SKM-1 treated with dmso at 0.1 percent for 144 hours (cell line): ENCODE results near the gene CD70.
"Not testable (repeated sequence)": the region's sequence is repeated elsewhere in the genome, so short reads cannot be mapped to it uniquely, and the experiment has no call there.

Source experiments
- DNase-seq: peaks from one replicate; lab custom pipeline; 2025; ENCODE audit not compliant: unreplicated experiment; lab: John Stamatoyannopoulos, UW

The CD70 gene, protein sequence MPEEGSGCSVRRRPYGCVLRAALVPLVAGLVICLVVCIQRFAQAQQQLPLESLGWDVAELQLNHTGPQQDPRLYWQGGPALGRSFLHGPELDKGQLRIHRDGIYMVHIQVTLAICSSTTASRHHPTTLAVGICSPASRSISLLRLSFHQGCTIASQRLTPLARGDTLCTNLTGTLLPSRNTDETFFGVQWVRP

GRCh38 chr19:6590827-6591319 lies at the start of gene CD70:
Gene CD70 (minus strand): TSS chr19:6591150. CDS start chr19:6591002, 148 bp downstream.
- DNase-seq: peak; percentile 83

GRCh38 chr19:6640333-6640732 lies 49.4 kb upstream of the CD70 start:
- not testable (repeated sequence) for DNase-seq

DNA sequence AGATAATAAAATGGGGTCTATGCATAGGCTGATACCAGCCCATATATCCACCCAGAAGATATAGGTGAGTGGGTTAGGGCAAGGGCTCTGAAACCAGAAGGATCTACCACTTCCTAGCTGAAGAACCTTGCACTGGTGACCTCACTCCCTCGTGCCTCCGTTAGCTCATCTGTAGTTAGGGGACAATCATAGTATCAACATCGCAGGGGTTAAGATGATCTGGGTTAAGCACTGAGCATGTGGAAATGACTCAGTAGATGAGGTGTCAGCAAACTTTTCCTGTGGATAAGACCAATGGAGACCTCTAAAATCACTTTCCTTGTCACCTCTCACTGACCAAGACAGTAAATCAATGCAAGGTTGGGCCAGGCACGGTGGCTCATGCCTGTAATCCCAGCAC lies 48.5 kb upstream of the CD70 start:
- DNase-seq: no peak

DNA sequence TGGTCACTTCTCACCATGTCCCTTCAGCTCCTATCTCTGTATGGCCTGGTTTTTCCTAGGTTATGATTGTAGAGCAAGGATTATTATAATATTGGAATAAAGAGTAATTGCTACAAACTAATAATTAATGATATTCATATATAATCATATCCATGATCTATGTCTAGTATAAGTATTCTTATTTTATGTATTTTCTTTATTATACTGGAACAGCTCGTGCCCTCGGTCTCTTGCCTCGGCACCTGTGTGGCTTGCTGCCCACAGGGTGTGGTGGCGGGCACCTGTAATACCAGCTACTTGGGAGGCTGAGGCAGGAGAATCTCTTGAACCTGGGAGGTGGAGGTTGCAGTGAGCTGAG lies 42.5 kb upstream of the CD70 start:
- not testable (repeated sequence) for DNase-seq

DNA sequence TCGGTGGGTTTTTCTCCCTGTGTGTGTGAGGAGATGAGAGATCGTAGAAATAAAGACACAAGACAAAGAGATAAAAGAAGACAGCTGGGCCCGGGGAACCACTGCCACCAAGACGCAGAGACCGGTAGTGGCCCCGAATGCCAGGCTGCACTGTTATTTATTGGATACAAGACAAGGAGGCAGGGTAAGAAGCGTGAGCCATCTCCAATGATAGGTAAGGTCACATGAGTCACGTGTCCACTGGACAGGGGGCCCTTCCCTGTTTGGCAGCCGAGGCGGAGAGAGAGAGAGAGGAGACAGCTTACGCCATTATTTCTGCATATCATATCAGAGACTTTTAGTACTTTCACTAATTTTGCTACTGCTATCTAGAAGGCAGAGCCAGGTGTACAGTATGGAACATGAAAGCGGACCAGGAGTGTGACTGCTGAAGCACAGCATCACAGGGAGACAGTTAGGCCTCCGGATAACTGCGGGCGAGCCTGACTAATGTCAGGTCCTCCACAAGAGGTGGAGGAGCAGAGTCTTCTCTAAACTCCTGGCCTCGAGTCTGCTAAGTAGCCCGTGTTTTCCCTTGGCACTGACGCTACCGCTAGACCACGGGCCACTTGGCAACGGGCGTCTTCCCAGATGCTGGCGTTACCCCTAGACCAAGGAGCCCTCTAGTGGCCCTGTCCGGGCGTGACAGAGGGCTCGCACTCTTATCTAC lies 42.0 kb upstream of the CD70 start:
- DNase-seq: peak; percentile 55

GRCh38 chr19:6632002-6632621 lies 41.2 kb upstream of the CD70 start:
- peak; percentile 77 for DNase-seq

- DNase-seq: no peak
Measured at GRCh38 chr19:6626764-6627163, 35.8 kb upstream of the CD70 start.

- no peak for DNase-seq
Measured at GRCh38 chr19:6617374-6617773, 26.4 kb upstream of the CD70 start.

GRCh38 chr19:6616011-6616410 lies 25.1 kb upstream of the CD70 start:
- DNase-seq: no peak

DNA sequence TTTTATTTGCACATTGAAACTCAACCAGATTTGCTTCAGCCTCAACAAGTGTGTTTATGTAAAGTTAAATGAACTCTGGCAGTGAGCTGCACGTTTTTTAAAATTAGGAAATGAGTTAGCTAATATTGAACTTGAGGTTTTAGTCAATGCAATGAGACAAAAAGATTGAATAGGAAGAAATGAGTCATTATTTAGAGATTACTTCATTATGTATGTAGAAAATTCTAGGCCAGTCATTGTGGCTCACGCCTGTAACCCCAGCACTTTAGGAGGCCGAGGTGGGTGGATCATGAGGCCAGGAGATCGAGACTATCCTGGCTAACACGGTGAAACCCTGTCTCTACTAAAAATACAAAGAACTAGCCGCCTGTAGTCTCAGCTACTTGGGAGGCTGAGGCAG lies 22.8 kb upstream of the CD70 start:
- DNase-seq: no peak

DNA sequence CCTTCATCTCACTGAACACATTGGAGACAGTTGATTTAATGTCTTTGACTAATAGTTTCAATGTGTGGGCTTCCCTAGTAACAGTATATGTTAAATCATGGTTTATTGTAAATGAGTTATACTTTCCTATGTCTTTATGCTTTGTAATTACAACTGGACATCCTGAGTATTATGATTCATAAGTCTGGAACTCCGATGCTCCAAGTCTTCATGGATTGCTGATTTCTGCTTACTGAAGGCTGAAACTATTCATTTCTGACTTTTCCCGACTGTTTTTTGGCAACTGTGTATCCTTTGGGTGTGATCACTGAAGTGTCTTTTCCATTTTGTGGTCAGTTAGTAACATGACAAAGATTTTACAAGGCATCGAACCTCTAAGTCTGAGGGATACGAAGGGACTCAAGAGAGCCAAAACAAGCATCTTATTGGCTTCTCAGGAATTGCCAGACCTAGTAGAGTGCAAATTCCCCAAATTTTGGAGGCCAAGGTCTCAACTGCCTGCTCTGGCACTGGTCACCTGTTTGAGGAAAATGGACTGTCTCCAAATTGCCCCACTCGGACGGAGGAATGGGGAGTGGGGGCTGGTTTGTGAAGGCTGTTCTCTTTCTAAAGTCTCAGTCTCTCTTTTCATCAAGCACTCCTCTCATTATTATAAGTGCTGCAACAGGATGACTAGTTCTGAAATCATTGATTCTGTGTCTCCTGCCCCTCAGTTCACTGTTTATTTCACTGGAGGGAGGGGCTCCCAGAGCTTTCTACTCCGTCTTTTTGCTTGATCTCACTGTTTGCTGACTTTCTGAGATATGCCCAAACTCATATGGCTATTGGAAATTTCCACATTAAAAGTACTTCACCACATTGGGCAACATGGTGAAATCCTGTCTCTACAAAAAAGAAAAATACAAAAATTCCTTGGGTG lies 20.2 kb upstream of the CD70 start:
- no peak for DNase-seq

DNA sequence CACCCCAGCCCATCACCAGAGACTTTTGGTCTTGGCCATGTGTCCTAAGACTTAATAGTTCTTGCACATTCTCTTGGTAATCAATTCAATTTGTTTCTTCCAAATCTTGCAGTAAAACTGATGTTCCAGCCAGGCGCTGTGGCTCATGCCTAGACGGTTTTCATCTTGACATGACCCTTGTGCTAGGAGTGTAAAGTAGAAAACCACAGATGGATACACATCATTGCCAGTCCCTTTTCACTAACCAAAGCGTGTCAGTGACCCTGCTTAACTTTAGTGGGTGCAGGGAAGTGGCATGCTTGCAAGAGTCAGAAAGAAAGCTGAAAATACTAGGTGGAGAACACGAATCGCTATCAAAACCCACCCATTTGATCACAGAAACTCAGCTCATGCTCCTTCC lies 18.0 kb upstream of the CD70 start:
- no peak for DNase-seq

DNA sequence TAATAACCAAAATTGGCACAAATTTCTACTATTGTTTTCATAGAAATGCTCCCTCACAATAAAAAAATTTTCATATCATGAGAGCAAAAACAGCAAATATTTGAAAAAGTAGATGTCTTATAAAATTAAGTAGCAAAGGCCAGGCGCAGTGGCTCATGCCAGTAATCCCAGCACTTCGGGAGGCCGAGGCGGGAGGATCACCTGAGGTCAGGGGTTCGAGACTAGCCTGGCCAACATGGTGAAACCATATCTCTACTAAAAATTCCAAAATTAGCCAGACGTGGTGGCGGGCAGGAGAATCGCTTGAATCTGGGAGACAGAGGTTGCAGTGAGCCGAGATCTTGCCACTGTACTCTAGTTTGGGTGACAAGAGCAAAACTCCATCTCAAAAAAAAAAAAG lies 17.2 kb upstream of the CD70 start:
- not testable (repeated sequence) for DNase-seq

DNA sequence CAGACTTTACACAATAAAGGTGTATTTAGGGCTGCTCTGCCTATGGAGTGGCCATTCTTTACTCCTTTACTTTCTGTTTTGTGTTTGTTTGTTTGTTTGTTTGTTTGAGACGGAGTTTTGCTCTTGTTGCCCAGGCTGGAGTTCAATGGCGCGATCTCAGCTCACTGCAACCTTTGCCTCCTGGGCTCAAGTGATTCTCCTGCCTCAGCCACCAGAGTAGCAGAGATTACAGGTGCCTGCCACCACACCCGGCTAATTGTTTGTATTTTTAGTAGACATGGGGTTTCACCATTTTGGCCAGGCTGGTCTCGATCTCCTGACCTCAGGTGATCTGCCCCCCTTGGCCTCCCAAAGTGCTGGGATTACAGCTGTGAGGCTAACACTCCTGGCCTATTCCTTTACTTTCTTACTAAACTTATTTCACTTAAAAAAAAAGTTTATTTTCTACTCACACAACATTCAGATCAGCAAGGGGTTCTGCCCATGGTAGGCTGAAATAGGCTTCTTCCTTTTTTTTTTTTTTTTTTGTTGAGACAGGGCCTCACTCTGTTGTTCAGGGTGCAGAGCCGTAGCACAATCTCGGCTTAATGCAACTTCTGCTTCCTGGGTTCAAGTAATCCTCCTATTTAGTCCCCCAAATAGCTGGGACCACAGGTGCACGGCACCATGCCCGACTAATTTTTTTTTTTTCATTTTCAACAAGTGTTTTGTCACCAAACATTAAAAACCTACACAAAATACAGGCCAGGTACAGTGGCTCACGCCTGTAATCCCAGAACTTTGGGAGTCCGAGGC lies 15.5 kb upstream of the CD70 start:
- DNase-seq: not testable (repeated sequence)

GRCh38 chr19:6604906-6605305 lies 14.0 kb upstream of the CD70 start:
- no peak for DNase-seq

DNA sequence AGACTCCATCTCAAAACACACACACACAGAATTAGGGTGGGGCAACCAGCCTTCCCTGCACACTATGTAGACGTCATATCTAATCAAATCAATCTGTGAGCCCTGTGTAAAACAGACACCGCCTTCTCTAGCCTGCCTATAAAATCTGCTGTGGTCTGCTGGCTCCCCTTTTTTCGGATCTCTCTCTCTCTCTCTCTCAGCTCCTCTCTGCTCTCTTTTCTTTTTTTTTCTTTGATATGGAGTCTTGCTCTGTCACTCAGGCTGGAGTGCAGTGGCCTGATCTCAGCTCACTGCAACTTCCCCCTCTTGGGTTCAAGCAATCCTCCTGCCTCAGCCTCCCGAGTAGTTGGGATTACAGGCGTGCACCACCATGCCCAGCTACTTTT lies 11.8 kb upstream of the CD70 start:
- no peak for DNase-seq

DNA sequence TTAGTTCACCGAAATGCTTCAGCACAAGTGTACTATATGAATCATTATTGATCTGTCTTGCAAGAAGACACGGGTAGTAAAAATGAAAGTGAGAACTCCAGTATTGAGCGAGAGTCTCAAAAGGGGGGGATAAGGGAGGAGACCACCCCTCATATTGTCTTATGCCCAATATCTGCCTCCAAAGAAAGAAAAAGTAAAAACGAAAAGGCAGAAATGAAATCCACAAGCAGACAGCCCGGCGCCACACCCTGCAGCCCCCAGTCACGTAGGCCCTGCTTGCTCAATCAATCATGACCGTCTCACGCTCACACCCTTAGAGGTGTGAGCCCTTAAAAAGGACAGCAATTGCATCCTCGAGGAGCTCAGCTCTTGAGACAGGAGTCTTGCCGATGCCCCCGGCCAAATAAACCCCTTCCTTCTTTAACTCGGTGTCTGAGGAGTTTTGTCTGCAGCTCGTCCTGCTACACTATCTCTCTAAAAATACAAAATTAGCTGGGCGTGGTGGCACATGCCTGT lies 10.6 kb upstream of the CD70 start:
- DNase-seq: peak; percentile 38

- not testable (repeated sequence) for DNase-seq
Measured at GRCh38 chr19:6600951-6601536, 10.1 kb upstream of the CD70 start.

- no peak for DNase-seq
Measured at GRCh38 chr19:6599866-6600454, 9.0 kb upstream of the CD70 start.
